B cell (primary cell): Measurements from ENCODE around the gene RS1. TPM values are rescaled to one million over a fixed set of nuclear protein-coding genes. Genes with fewer than 3 reads are reported as not detected.

Source experiments
- ATAC-seq: fragments of 200-7000 bp; cut with Tn5 transposase; one replicate; pipeline ENCODE4 v1.10.0; 2021; ENCODE audit warnings: low read depth, mild to moderate bottlenecking, moderate number of reproducible peaks, moderate library complexity
- CTCF ChIA-PET: fragments of 350-600 bp; sonication (Branson Sonifier 250); formaldehyde crosslinking; loops from one replicate; lab custom pipeline; 2021; ENCODE audit warnings: antibody characterized with exemption, inconsistent platforms; lab: Charles Lee
- POLR2A ChIA-PET: fragments of 350-600 bp; sonication (Branson Sonifier 250); formaldehyde crosslinking; loops from one replicate; lab custom pipeline; 2021; ENCODE audit warnings: antibody characterized with exemption; lab: Charles Lee
- DNase-seq: peaks from one replicate; pipeline ENCODE4 v3.0.0; 2013
- H2AFZ ChIP-seq: 2 replicates; pipeline ENCODE4 v1.6.1; 2012; ENCODE audit warnings: mild to moderate bottlenecking, low read depth, low read length; ENCODE audit not compliant: insufficient read depth, poor library complexity, severe bottlenecking
- H3K27ac ChIP-seq, 2 donors: 1 replicate in 1 of 2; 2 replicates in 1 of 2; pipeline ENCODE4 v1.5.1; 2012 to 2013; ENCODE audit warnings: low read length in 2 of 2, mild to moderate bottlenecking in 2 of 2, moderate library complexity in 1 of 2
- H3K27me3 ChIP-seq, 4 experiments: fragments of 200-600 bp in 1 of 4; sonication (generic) in 1 of 4; replicated peaks in 1 of 4; 1 replicate in 2 of 4; 2 replicates in 2 of 4; pipeline versions ENCODE4 v1.6.1 to v1.7.0; 2013 to 2016; ENCODE audit warnings: low read length in 3 of 4, mild to moderate bottlenecking in 2 of 4, mixed read lengths in 1 of 4, moderate library complexity in 1 of 4; ENCODE audit not compliant: insufficient read depth in 4 of 4, control insufficient read depth in 3 of 4; ENCODE audit errors: control extremely low read depth in 1 of 4
- H3K36me3 ChIP-seq, 2 experiments: replicated peaks in 1 of 2; 1 replicate in 1 of 2; 2 replicates in 1 of 2; pipeline versions ENCODE4 v1.6.1 to v1.7.1; 2013; ENCODE audit warnings: low read length in 1 of 2; ENCODE audit not compliant: insufficient read depth in 2 of 2, control insufficient read depth in 1 of 2; ENCODE audit errors: control extremely low read depth in 1 of 2, extremely low read depth in 1 of 2
- H3K4me1 ChIP-seq, 2 donors: fragments of 200-600 bp in 1 of 2; sonication (generic) in 1 of 2; 1 replicate in 1 of 2; 2 replicates in 1 of 2; pipeline versions ENCODE4 v1.5.1 to v1.6.1; 2013 to 2017; ENCODE audit warnings: low read length in 2 of 2; ENCODE audit not compliant: control insufficient read depth in 2 of 2, insufficient read depth in 2 of 2
- H3K4me2 ChIP-seq: replicated peaks from 2 replicates; pipeline ENCODE3; 2012; ENCODE audit warnings: mild to moderate bottlenecking, low read depth, low read length; ENCODE audit not compliant: poor library complexity, severe bottlenecking
- H3K4me3 ChIP-seq, 5 experiments: fragments of 200-600 bp in 1 of 5; sonication (generic) in 1 of 5; 1 replicate in 3 of 5; 2 replicates in 2 of 5; pipeline versions ENCODE4 v1.5.1 to v1.7.0; 2011 to 2016; ENCODE audit warnings: low read length in 4 of 5, mild to moderate bottlenecking in 4 of 5, low read depth in 2 of 5, control low read depth in 1 of 5, moderate library complexity in 1 of 5; ENCODE audit not compliant: insufficient read depth in 1 of 5; ENCODE audit errors: control extremely low read depth in 1 of 5, extremely low read depth in 1 of 5
- H3K79me2 ChIP-seq: fragments of 200-600 bp; sonication (generic); one replicate; pipeline ENCODE4 v1.6.0; 2016; ENCODE audit warnings: low read length; ENCODE audit not compliant: control insufficient read depth, insufficient read depth
- H3K9ac ChIP-seq: fragments of 200-600 bp; sonication (generic); 2 replicates; pipeline ENCODE4 v1.6.1; 2017; ENCODE audit warnings: mild to moderate bottlenecking, low read length, moderate library complexity
- H3K9me3 ChIP-seq, 3 donors: one replicate each; pipeline versions ENCODE4 v1.6.1 to v1.7.1; 2013; ENCODE audit warnings: low read length in 2 of 3; ENCODE audit not compliant: control insufficient read depth in 2 of 3, insufficient read depth in 1 of 3; ENCODE audit errors: control extremely low read depth in 1 of 3
- H4K20me1 ChIP-seq: 2 replicates; pipeline ENCODE4 v1.6.0; 2012; ENCODE audit warnings: mild to moderate bottlenecking, low read length; ENCODE audit not compliant: insufficient read depth, control insufficient read depth, poor library complexity, severe bottlenecking
- H3K27ac Mint-ChIP-seq: one replicate; pipeline ENCODE4 v1.8.0; 2021; ENCODE audit warnings: mixed read lengths
- H3K27me3 Mint-ChIP-seq: one replicate; pipeline ENCODE4 v1.8.0; 2021; ENCODE audit warnings: mixed read lengths
- H3K4me1 Mint-ChIP-seq: one replicate; pipeline ENCODE4 v1.8.0; 2021; ENCODE audit warnings: mixed read lengths
- H3K4me3 Mint-ChIP-seq: one replicate; pipeline ENCODE4 v1.8.0; 2021; ENCODE audit warnings: mixed read lengths
- H3K9me3 Mint-ChIP-seq: one replicate; pipeline ENCODE4 v1.8.0; 2022; ENCODE audit warnings: mixed read lengths; ENCODE audit not compliant: insufficient read depth
- EZH2 ChIP-seq: IDR thresholded peaks from 2 replicates; pipeline ENCODE4 v1.6.1; 2012; ENCODE audit warnings: borderline replicate concordance, low read depth, mild to moderate bottlenecking, moderate library complexity, low read length; ENCODE audit not compliant: insufficient read depth, poor library complexity, severe bottlenecking
- WGBS: methylation state at CpG from one replicate; pipeline ENCODE4 v1.1.5; 2013; ENCODE audit warnings: missing lambda C conversion rate; ENCODE audit not compliant: insufficient coverage; 5-methylcytosine and 5-hydroxymethylcytosine counted together
- intact Hi-C: fragments of 100-400 bp; cut with micrococcal nuclease; formaldehyde crosslinking; loops from one replicate; pipeline ENCODE4 v1.10.0; 2022
- polyA plus RNA-seq: library from polyadenylated mRNA; depleted of rRNA; stranded (reverse); fragments of >200 nt; gene quantifications from 2 replicates; pipeline ENCODE4 v1.2.3, GENCODE V29; 2012
- total RNA-seq, 2 donors: library from RNA; stranded (reverse); fragments of 120-200 nt in 1 of 2; gene quantifications; 1 replicate in 1 of 2; 2 replicates in 1 of 2; pipeline versions ENCODE4 v1.2.3 to v1.2.4, GENCODE V29; 2013 to 2022
- TF ChIP-seq, protein P1 (sequence below): fragments of 200-600 bp; IDR thresholded peaks from one replicate; pipeline ENCODE4 v1.8.0; 2022; ENCODE audit warnings: antibody characterized with exemption, mild to moderate bottlenecking

RS1 gene
- total and polyA plus RNA-seq, 2 donors (not counting 1 experiment from before 2014, with no cell fraction given), result not detected

- no peak overlapping the region for H3K27ac ChIP-seq
- no peaks in the 10 kb centered on the region for H3K27me3 Mint-ChIP-seq
- H4K20me1 ChIP-seq, result no peaks in the 10 kb centered on the region
- H3K4me1 ChIP-seq, result no peaks in the 10 kb centered on the region
- H3K4me3 ChIP-seq, result no peak overlapping the region
- TF ChIP-seq, protein P1, sequence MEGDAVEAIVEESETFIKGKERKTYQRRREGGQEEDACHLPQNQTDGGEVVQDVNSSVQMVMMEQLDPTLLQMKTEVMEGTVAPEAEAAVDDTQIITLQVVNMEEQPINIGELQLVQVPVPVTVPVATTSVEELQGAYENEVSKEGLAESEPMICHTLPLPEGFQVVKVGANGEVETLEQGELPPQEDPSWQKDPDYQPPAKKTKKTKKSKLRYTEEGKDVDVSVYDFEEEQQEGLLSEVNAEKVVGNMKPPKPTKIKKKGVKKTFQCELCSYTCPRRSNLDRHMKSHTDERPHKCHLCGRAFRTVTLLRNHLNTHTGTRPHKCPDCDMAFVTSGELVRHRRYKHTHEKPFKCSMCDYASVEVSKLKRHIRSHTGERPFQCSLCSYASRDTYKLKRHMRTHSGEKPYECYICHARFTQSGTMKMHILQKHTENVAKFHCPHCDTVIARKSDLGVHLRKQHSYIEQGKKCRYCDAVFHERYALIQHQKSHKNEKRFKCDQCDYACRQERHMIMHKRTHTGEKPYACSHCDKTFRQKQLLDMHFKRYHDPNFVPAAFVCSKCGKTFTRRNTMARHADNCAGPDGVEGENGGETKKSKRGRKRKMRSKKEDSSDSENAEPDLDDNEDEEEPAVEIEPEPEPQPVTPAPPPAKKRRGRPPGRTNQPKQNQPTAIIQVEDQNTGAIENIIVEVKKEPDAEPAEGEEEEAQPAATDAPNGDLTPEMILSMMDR, result no peak
- no peak for TF ChIP-seq EZH2
- H3K9me3 Mint-ChIP-seq, result no peaks in the 10 kb centered on the region
- POLR2A ChIA-PET, result no interaction called here
- no peak overlapping the region for H3K4me2 ChIP-seq
- no peaks in the 10 kb centered on the region for H3K36me3 ChIP-seq
- H3K79me2 ChIP-seq, result no peaks in the 10 kb centered on the region
- H3K9ac ChIP-seq, result no peak overlapping the region
- no peak for DNase-seq
- no peaks in the 10 kb centered on the region for H3K27me3 ChIP-seq
- intact Hi-C loops, result no loop called here
- WGBS, result no CpG with 5 or more reads among the region's 2 CpGs
- H2AFZ ChIP-seq, result no peak overlapping the region
- ATAC-seq, result no peak
- no peaks in the 10 kb centered on the region for H3K9me3 ChIP-seq
- CTCF ChIA-PET, result interaction anchor here (0.7 kb wide), 1 partner anchor 22 kb away, joined by 4 read pairs; no protein-coding TSS in a partner anchor
- H3K27ac Mint-ChIP-seq, result no peak overlapping the region
- no peaks in the 10 kb centered on the region for H3K4me1 Mint-ChIP-seq
- H3K4me3 Mint-ChIP-seq, result no peak overlapping the region
These were observed 52.6 kb downstream of the RS1 start for GRCh38 chrX:18619288-18619687.

DNA sequence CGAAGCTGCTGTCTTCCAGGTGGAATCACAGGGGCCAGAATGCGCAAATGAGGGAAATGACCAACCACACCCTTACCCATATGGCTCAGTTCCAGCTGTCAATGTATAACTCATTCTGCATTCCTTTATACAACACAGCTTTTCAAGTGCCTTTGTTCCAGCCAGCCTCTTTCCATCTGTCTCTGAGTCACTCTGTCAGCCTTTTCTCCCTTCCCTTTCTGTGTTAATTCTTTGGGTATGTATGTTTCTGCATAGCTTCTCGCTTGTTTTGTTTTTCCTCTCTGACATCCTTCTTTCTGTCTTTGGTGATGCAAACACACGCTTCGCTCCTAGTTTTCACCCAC lies 54.5 kb downstream of the RS1 start:
- Histone ChIP-seq H4K20me1 (no peaks in the 10 kb centered on the region), H2AFZ (no peak overlapping the region), H3K36me3 (no peaks in the 10 kb centered on the region), H3K27ac (no peak overlapping the region), H3K4me2 (no peak overlapping the region), H3K4me1 (no peaks in the 10 kb centered on the region), H3K9me3 (no peaks in the 10 kb centered on the region), H3K9ac (no peak overlapping the region), H3K27me3 (no peaks in the 10 kb centered on the region), H3K4me3 (no peak overlapping the region), H3K79me2 (no peaks in the 10 kb centered on the region)
- Mint-ChIP-seq H3K9me3 (no peaks in the 10 kb centered on the region), H3K4me1 (no peaks in the 10 kb centered on the region), H3K4me3 (no peak overlapping the region), H3K27ac (no peak overlapping the region), H3K27me3 (no peaks in the 10 kb centered on the region)
- 0% methylated on average over 1 of the region's 5 CpGs for WGBS
- DNase-seq, result no peak
- no peak for ATAC-seq
- ChIA-PET CTCF (no interaction called here), POLR2A (no interaction called here)
- TF ChIP-seq, protein P1, result no peak
- no peak for TF ChIP-seq EZH2
- intact Hi-C loops, result no loop called here
